Ascending aorta (tissue), 2 donors: Measurements from ENCODE around the gene ABHD12. TPM values are rescaled to one million over a fixed set of nuclear protein-coding genes. Genes with fewer than 3 reads are reported as not detected.

Experiments
- DNase-seq, 2 donors: peaks; one replicate each; pipeline ENCODE4 v3.0.0-alpha.2; 2019; ENCODE audit warnings: low spot score in 2 of 2
- H3K27ac ChIP-seq, 2 donors: fragments of 200-600 bp; sonication (generic); one replicate each; pipeline ENCODE4 v1.5.1; 2016 to 2017; ENCODE audit warnings: mild to moderate bottlenecking in 1 of 2
- H3K27me3 ChIP-seq: fragments of 200-600 bp; sonication (generic); one replicate; pipeline ENCODE4 v1.5.1; 2017
- H3K36me3 ChIP-seq, 2 donors: fragments of 200-600 bp; sonication (generic); one replicate each; pipeline ENCODE4 v1.5.1; 2016
- H3K4me1 ChIP-seq, 2 donors: fragments of 200-600 bp; sonication (generic); one replicate each; pipeline ENCODE4 v1.5.1; 2016 to 2017; ENCODE audit warnings: mild to moderate bottlenecking in 1 of 2
- H3K4me3 ChIP-seq, 2 donors: fragments of 200-600 bp; sonication (generic); one replicate each; pipeline ENCODE4 v1.5.1; 2016 to 2017; ENCODE audit warnings: mild to moderate bottlenecking in 1 of 2
- H3K9me3 ChIP-seq, 2 donors: fragments of 200-600 bp; sonication (generic); one replicate each; pipeline ENCODE4 v1.5.1; 2016
- intact Hi-C: fragments of 100-400 bp; cut with DNase I; formaldehyde crosslinking; loops from one replicate; pipeline ENCODE4 v1.15.1; 2023
- total RNA-seq: library from RNA; depleted of rRNA; stranded (reverse); fragments of >200 nt; gene quantifications from one replicate; pipeline ENCODE4 v1.1.0, GENCODE V29; 2016
- TF ChIP-seq, protein P1 (sequence below), 3 experiments: fragments of 200-600 bp in 2 of 3; fragments of 450-650 bp in 1 of 3; sonication (generic) in 2 of 3; IDR thresholded peaks; one replicate each; pipeline ENCODE4 v1.5.1; 2016 to 2019; ENCODE audit warnings: antibody characterized with exemption in 3 of 3, mild to moderate bottlenecking in 1 of 3, moderate library complexity in 1 of 3

Gene ABHD12
- total RNA-seq, 1 donor from 2014 or later: 24.3 TPM

DNA sequence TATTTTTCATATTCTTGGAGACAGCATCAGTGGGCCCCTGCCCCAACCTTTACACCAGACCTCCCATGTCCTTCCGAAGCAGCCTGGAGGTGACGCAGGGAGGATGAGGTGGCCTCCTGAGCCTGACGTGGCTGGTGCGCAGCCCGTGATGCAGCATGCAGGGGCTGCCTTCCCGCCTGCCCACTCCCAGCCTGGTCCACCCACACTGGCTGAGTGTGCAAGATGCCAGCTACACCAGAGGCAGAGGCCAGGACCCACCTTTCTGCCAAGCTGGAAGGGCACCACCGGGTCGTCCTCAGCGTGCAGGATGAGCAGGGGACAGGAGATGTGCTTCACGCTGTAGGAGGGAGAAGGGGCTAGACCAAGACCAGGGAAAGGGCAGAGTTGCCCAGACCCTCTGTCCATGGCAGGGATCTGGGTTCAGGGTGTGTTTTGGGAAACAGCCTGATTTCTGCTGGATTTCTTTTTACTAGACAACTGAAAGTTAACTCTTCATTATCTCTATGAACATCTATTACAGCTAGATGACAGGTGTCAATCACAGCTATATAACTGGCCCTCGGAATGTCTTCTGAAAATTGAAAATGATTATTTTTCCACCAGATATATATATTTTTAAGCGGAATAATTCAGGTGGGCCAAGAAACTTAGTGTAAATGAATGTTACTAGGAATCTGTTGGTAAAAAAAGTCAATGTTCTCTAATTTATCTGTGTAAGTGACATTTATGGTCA is 87.2 kb downstream of the ABHD12 start:
- no peaks in the 10 kb centered on the region for H3K4me1 ChIP-seq
- H3K4me3 ChIP-seq: no peak overlapping the region
- TF ChIP-seq, protein P1, sequence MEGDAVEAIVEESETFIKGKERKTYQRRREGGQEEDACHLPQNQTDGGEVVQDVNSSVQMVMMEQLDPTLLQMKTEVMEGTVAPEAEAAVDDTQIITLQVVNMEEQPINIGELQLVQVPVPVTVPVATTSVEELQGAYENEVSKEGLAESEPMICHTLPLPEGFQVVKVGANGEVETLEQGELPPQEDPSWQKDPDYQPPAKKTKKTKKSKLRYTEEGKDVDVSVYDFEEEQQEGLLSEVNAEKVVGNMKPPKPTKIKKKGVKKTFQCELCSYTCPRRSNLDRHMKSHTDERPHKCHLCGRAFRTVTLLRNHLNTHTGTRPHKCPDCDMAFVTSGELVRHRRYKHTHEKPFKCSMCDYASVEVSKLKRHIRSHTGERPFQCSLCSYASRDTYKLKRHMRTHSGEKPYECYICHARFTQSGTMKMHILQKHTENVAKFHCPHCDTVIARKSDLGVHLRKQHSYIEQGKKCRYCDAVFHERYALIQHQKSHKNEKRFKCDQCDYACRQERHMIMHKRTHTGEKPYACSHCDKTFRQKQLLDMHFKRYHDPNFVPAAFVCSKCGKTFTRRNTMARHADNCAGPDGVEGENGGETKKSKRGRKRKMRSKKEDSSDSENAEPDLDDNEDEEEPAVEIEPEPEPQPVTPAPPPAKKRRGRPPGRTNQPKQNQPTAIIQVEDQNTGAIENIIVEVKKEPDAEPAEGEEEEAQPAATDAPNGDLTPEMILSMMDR (IDR thresholded peaks at IDR 0.05): no peak
- intact Hi-C loops: no loop called here
- no peaks in the 10 kb centered on the region for H3K9me3 ChIP-seq
- DNase-seq: no peak
- H3K36me3 ChIP-seq: peaks cover 5 to 28% of the 10 kb centered on the region in 2 donors
- no peak overlapping the region for H3K27ac ChIP-seq
- no peaks in the 10 kb centered on the region for H3K27me3 ChIP-seq

DNA sequence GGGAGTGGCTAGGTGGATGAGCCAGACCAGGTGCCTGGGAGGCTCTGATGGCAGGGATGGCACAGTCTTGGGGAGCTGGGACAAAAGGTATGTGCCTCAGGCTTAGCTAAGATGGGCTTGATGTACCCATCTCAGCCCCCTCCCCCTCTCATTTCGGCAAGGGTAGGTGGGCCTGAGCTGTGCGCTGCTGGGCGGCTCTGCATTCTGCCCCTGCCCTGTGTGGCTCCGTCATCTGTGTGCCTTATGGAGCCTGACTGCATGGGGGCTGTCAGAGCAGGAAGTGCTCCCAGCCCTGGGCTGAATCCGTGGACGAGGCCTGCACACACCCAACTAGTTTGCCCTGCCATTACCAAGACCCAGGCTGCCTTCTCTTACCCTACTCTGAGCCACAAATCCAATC is 88.0 kb downstream of the ABHD12 start:
- H3K36me3 ChIP-seq: peaks cover 6 to 36% of the 10 kb centered on the region in 2 donors
- no peak for DNase-seq
- intact Hi-C loops: no loop called here

DNA sequence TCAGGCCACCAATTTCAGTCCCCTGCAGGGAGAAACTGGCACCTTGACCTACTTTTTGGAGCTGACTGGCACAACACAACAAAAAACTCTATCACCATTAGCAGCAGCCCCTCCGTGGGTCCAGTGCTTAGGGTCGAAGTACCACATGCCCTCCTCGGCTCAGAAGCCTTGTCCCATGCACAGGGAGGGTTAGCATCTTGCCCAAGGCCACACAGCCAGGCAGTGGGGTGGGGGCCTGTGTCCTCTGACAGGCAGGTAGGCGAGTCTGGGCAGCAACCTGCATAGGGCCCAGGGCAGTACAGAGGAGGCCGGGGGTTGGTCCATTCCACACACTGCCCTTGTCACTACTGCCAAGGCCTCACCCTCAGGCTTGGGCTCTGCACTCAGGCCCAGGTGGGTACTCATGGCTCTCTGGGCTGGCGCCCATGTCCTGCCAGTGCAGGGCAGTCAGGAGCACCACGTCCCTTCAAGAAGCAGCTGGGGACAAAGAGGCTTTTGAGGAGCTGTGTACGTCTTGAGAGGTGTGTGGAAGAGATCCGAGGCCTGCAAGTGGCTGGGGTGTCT is 89.2 kb downstream of the ABHD12 start:
- Histone ChIP-seq H3K27me3 (no peaks in the 10 kb centered on the region), H3K9me3 (no peaks in the 10 kb centered on the region), H3K27ac (no peak overlapping the region), H3K4me1 (peaks cover 0 to 6% of the 10 kb centered on the region in 2 donors), H3K36me3 (peaks cover 10 to 40% of the 10 kb centered on the region in 2 donors), H3K4me3 (no peak overlapping the region)
- intact Hi-C loops: no loop called here
- DNase-seq: no peak
- TF ChIP-seq, protein P1 (IDR thresholded peaks at IDR 0.05): no peak

More for the DNA sequence above, 88.0 kb downstream of the ABHD12 start:
- no peak overlapping the region for H3K27ac ChIP-seq
- TF ChIP-seq, protein P1 (IDR thresholded peaks at IDR 0.05): no peak
- no peaks in the 10 kb centered on the region for H3K9me3 ChIP-seq
- H3K4me3 ChIP-seq: no peak overlapping the region
- H3K27me3 ChIP-seq: no peaks in the 10 kb centered on the region
- no peaks in the 10 kb centered on the region for H3K4me1 ChIP-seq

DNA sequence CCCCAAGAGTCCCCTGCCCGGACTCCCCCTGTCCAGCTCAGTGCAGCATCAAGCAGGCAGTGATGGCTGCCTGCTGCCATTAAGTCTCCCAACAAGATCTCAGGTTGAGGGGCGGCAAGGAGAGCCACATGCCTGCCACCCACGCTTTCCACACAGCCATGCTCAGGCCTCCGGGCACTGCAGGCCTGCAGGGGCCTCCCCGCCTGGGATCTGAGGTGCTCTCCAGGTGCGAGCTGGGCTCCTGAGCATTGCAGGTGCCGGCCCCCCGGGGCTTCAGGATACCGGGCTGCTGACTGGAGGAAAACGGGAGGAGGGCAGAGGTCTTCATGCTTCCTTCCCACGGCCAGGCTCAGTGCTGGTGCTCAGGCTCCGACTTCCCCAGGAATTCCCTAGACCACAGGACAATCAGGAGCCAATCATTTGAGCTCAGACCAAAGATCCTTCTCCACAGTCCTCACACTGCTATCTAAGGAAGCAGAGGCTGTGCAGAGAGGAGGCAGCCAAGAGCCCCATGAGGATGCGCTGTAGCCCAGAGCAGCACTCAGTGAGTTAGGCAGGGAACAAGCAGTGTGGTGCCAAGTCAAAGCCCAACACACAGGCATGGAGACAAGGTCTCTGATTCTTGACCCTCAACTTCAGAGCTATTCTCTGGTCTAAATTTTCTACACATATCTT is 90.0 kb downstream of the ABHD12 start:
- peaks cover 10 to 42% of the 10 kb centered on the region in 2 donors for H3K36me3 ChIP-seq
- H3K9me3 ChIP-seq: no peaks in the 10 kb centered on the region
- DNase-seq: no peak
- no peak overlapping the region for H3K4me3 ChIP-seq
- TF ChIP-seq, protein P1 (IDR thresholded peaks at IDR 0.05): no peak
- no peak overlapping the region for H3K27ac ChIP-seq
- no peaks in the 10 kb centered on the region for H3K27me3 ChIP-seq
- H3K4me1 ChIP-seq: peaks cover 0 to 15% of the 10 kb centered on the region in 2 donors
- intact Hi-C loops: no loop called here

DNA sequence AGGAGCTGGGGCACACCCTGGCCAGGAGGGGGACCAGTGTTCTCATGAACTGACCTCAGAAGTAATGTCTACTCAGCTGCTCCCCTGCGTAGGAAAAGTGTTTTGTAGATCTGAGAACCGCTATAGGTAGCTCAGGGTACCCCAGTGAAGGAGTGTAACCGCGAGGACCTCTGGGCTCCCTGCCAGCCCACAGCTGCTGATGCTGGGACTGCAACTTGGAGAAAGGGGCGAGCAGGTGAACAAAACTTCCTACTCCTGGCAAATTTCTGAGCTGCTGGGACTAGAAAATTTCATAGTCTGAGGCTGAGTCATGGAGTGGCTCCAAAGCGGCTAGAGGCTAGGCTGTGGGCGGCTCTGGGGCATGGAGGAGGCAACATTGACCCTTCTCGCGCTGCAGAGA is 90.8 kb downstream of the ABHD12 start:
- peaks cover 4 to 23% of the 10 kb centered on the region in 2 donors for H3K4me1 ChIP-seq
- peaks cover 10 to 42% of the 10 kb centered on the region in 2 donors for H3K36me3 ChIP-seq
- no peaks in the 10 kb centered on the region for H3K27me3 ChIP-seq
- H3K9me3 ChIP-seq: no peaks in the 10 kb centered on the region
- intact Hi-C loops: loop anchor here (5.0 to 10.0 kb wide), 3 partner anchors 103 to 395 kb away; partner anchors contain the start of genes ACSS1, ENTPD6 and ZNF337
- H3K4me3 ChIP-seq: no peak overlapping the region
- no peak overlapping the region for H3K27ac ChIP-seq
- TF ChIP-seq, protein P1 (IDR thresholded peaks at IDR 0.05): no peak
- no peak for DNase-seq
